GM12875 (cell line): ENCODE results near the gene AQP12A.

Experiments used
- H3K4me3 ChIP-seq: one replicate; pipeline ENCODE4 v1.5.1; 2011; ENCODE audit warnings: low read depth, low read length, control low read depth
- TF ChIP-seq, protein P1 (sequence below): IDR thresholded peaks from 2 replicates; pipeline ENCODE4 v1.5.1; 2011; ENCODE audit warnings: low read depth, mild to moderate bottlenecking, control low read depth, inconsistent platforms, low read length, moderate library complexity, borderline replicate concordance; ENCODE audit not compliant: insufficient read depth

Gene AQP12A

DNA sequence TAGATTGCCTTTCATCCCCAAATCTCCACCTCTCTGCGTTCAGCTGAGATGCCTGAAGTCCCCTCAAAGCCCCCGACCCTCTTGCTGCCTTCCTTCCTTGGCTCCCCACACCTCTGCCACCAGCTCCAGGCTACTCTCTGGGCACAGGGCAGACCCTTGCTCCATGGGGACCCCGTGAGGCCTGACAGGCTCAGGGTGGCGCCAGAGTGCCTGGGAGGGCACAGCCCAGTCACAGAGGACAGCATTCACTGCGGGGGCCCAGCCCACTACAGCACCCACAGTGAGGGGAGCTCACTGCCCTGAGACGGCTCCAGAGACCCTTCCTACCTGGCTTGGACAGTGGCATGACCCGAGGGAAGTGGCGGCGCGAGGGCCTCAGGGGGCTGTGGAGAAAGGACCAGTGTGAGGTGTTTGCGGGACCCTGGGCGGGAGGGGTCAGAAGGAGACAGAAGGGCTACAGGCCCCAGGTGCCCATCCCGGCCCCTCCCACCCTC, 51.0 kb downstream of the AQP12A start:
- H3K4me3 ChIP-seq: no peak overlapping the region
- TF ChIP-seq, protein P1, sequence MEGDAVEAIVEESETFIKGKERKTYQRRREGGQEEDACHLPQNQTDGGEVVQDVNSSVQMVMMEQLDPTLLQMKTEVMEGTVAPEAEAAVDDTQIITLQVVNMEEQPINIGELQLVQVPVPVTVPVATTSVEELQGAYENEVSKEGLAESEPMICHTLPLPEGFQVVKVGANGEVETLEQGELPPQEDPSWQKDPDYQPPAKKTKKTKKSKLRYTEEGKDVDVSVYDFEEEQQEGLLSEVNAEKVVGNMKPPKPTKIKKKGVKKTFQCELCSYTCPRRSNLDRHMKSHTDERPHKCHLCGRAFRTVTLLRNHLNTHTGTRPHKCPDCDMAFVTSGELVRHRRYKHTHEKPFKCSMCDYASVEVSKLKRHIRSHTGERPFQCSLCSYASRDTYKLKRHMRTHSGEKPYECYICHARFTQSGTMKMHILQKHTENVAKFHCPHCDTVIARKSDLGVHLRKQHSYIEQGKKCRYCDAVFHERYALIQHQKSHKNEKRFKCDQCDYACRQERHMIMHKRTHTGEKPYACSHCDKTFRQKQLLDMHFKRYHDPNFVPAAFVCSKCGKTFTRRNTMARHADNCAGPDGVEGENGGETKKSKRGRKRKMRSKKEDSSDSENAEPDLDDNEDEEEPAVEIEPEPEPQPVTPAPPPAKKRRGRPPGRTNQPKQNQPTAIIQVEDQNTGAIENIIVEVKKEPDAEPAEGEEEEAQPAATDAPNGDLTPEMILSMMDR: no peak

DNA sequence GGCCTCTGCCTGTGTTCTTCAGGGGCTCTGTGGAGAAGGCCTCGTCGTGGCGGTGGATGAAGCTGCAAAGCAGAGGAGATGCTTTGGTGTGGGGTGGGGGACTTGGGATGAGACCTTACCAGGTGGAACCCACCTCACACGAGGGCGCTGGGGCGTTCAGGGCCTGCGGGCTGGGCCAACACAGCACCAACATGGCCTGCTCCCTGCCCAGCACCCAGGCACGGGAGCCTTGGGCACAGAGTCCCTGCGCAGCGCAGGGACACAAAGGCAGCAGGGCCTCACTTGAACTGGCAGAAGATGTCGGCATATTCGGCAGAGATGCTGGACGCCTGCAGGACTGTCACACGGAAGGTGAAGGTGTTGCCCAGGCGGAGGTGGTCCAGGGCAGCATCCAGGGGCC, 53.8 kb downstream of the AQP12A start:
- TF ChIP-seq, protein P1: no peak
- H3K4me3 ChIP-seq: no peak overlapping the region

DNA sequence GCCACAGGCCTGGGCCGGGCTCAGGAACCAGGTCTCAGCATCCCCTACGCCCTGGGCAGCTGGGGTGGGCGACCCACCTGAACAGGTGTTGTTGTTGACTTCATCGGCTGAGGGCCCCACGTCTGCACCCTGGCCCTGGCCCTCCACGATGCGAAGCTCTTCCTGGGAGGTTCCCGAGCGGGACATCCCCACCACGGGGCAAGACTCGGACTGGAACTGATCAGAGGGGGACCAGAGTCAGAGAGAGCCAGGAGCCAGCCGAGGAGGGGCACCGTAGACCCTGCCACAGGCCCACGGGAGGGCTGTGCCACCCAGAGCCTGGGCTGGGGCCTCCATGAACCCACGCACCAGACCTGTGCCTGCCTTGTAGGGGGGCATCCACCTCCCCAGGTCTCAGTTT, 54.3 kb downstream of the AQP12A start:
- no peak overlapping the region for H3K4me3 ChIP-seq
- TF ChIP-seq, protein P1: no peak

DNA sequence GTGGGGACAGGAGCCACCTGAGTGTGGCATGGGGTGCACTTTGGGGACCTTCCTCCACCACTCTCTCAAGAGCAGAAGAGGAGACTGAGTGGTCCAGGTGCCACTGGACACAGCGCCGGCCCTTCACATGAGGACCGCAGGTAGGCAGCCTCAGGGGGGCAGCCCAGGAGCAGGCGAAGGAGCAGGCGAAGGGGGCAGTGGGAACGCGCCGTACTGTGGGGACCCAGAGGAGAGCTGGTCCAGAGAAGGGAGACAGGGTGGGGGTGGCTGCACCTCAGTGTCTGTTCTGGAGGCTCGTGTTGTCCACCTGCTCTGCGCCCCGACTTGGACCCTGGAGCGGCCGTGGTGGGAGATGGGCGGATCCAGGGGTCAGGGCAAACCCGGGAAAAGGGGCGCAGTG, 55.0 kb downstream of the AQP12A start:
- TF ChIP-seq, protein P1: no peak
- H3K4me3 ChIP-seq: no peak overlapping the region

DNA sequence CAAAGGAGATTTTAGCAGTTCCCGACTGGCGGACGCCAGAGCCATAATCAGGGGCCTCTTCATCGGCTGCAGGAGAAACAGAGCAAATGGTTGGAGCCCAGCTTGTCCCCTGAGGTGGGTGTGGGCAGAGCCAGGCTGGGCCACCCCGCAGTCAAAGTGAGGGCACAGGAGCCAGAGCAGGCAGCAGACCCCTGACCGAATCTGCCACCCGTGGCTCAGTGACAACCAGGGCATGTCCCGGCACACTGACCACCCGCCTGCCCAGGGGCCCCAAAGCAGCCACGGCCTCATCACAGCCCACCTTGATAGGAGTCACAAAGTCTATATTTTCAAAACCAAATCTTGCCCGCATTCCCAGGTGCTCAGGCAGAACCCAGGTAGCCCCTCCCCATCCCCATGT, 55.6 kb downstream of the AQP12A start:
- TF ChIP-seq, protein P1: no peak
- H3K4me3 ChIP-seq: no peak overlapping the region
